Measurements from ENCODE around the gene RHOF. TPM values are rescaled to one million over a fixed set of nuclear protein-coding genes. Genes with fewer than 3 reads are reported as not detected.
A peak's percentile ranks its signal among the peaks of the same experiment; 100 is the strongest.

The RHOF gene
- total and polyA plus RNA-seq, 7 donors, result 1.4 to 4.8 (median 3.9) TPM

- H3K4me1 ChIP-seq, result peaks cover 48% of the 10 kb centered on the region
- H3K27ac ChIP-seq, result peak overlapping the region; percentile 76
- DNase-seq (no peak), ATAC-seq (no peak)
- TF ChIP-seq, protein P1, sequence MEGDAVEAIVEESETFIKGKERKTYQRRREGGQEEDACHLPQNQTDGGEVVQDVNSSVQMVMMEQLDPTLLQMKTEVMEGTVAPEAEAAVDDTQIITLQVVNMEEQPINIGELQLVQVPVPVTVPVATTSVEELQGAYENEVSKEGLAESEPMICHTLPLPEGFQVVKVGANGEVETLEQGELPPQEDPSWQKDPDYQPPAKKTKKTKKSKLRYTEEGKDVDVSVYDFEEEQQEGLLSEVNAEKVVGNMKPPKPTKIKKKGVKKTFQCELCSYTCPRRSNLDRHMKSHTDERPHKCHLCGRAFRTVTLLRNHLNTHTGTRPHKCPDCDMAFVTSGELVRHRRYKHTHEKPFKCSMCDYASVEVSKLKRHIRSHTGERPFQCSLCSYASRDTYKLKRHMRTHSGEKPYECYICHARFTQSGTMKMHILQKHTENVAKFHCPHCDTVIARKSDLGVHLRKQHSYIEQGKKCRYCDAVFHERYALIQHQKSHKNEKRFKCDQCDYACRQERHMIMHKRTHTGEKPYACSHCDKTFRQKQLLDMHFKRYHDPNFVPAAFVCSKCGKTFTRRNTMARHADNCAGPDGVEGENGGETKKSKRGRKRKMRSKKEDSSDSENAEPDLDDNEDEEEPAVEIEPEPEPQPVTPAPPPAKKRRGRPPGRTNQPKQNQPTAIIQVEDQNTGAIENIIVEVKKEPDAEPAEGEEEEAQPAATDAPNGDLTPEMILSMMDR (IDR thresholded peaks at IDR 0.05), result no peak
- intact Hi-C loops (cut with DNase I), result loop anchor here (5.0 kb wide), 1 partner anchor 34 kb away; no protein-coding TSS in a partner anchor
- H3K9me3 ChIP-seq, result no peaks in the 10 kb centered on the region
- H3K36me3 ChIP-seq (ENCODE audit: insufficient read depth in 1 of 2, low read depth in 1 of 2), result peaks cover 3 to 56% of the 10 kb centered on the region in 2 donors
- no peaks in the 10 kb centered on the region for H3K27me3 ChIP-seq (ENCODE audit: insufficient read depth in 3 of 3, low read length in 2 of 3)
- peak overlapping the region; percentile 78 for H3K4me3 ChIP-seq
- 55 to 60% (median 57%) methylated on average over 6 of the region's 6 CpGs for WGBS, 3 donors
These were observed 17.4 kb upstream of the RHOF start for GRCh38 chr12:121810833-121811433.

- ATAC-seq (no peak), DNase-seq (peak; percentile 13 to 56)
- TF ChIP-seq, protein P1 (IDR thresholded peaks at IDR 0.05), result no peak
- Histone ChIP-seq H3K27me3 (ENCODE audit: insufficient read depth in 3 of 3, low read length in 2 of 3) (no peaks in the 10 kb centered on the region), H3K27ac (no peak overlapping the region), H3K9me3 (no peaks in the 10 kb centered on the region), H3K4me1 (peaks cover 54% of the 10 kb centered on the region), H3K36me3 (ENCODE audit: insufficient read depth in 1 of 2, low read depth in 1 of 2) (peaks cover 3 to 49% of the 10 kb centered on the region in 2 donors), H3K4me3 (peak overlapping the region; percentile 78)
- intact Hi-C loops (cut with DNase I), result loop anchor here (5.0 kb wide), 1 partner anchor 33 kb away; no protein-coding TSS in a partner anchor
- WGBS, 3 donors, result 72 to 78% (median 75%) methylated on average over 33 of the region's 33 CpGs
These were observed 16.8 kb upstream of the RHOF start for GRCh38 chr12:121810234-121810817.

DNA sequence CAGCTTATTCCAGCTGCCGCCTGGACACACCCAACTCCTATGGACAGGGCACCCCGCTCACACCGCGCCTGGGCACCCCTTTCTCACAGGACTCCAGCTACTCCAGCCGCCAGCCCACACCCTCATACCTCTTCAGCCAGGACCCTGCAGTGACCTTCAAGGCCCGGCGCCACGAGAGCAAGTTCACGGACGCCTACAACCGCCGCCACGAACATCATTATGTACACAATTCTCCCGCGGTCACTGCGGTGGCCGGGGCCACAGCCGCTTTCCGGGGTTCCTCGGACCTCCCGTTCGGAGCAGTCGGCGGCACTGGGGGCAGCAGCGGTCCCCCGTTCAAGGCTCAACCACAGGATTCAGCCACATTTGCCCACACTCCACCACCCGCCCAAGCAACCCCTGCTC, 16.2 kb upstream of the RHOF start:
- peaks cover 56% of the 10 kb centered on the region for H3K4me1 ChIP-seq
- peak; percentile 16 to 51 for DNase-seq
- no peak overlapping the region for H3K4me3 ChIP-seq
- 91 to 93% (median 93%) methylated on average over 27 of the region's 27 CpGs for whole genome bisulfite sequencing, 3 donors
- H3K36me3 ChIP-seq (ENCODE audit: insufficient read depth in 1 of 2, low read depth in 1 of 2), result peaks cover 3 to 43% of the 10 kb centered on the region in 2 donors
- TF ChIP-seq, protein P1 (IDR thresholded peaks at IDR 0.05), result no peak
- no peaks in the 10 kb centered on the region for H3K9me3 ChIP-seq
- intact Hi-C loops (cut with DNase I), result loop anchor here (5.0 kb wide), 1 partner anchor 32 kb away; no protein-coding TSS in a partner anchor
- no peak for ATAC-seq
- no peaks in the 10 kb centered on the region for H3K27me3 ChIP-seq (ENCODE audit: insufficient read depth in 3 of 3, low read length in 2 of 3)
- H3K27ac ChIP-seq, result no peak overlapping the region

DNA sequence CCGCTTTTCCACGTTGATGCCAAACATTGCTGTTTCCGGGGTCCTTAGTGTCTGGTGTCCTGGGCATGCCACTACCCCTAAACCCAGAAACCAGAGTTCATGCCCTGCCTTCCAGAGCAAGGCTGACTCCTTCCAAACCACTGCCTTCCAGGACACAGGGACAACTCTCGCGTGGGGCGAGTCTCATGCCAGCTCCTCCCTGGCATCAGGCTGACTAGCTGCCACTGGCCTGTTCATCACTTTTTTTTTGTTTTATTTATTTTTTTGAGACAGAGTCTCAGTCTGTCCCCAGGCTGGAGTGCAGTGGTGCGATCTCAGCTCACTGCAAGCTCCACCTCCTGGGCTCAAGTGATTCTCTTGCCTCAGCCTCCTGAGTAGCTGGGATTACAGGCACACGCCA, 15.1 kb upstream of the RHOF start:
- Histone ChIP-seq H3K9me3 (no peaks in the 10 kb centered on the region), H3K27me3 (ENCODE audit: insufficient read depth in 3 of 3, low read length in 2 of 3) (no peaks in the 10 kb centered on the region), H3K4me1 (peaks cover 53% of the 10 kb centered on the region), H3K4me3 (no peak overlapping the region), H3K36me3 (ENCODE audit: insufficient read depth in 1 of 2, low read depth in 1 of 2) (peaks cover 3 to 36% of the 10 kb centered on the region in 2 donors), H3K27ac (peak overlapping the region; percentile 16)
- DNase-seq (peak in 1 of 2 donors; percentile 29), ATAC-seq (no peak)
- WGBS, 3 donors, result 74 to 87% (median 75%) methylated on average over 8 of the region's 8 CpGs
- intact Hi-C loops (cut with DNase I), result no loop called here
- TF ChIP-seq, protein P1 (IDR thresholded peaks at IDR 0.05), result no peak
